Measurements from ENCODE around the gene PSMD8.

DNA sequence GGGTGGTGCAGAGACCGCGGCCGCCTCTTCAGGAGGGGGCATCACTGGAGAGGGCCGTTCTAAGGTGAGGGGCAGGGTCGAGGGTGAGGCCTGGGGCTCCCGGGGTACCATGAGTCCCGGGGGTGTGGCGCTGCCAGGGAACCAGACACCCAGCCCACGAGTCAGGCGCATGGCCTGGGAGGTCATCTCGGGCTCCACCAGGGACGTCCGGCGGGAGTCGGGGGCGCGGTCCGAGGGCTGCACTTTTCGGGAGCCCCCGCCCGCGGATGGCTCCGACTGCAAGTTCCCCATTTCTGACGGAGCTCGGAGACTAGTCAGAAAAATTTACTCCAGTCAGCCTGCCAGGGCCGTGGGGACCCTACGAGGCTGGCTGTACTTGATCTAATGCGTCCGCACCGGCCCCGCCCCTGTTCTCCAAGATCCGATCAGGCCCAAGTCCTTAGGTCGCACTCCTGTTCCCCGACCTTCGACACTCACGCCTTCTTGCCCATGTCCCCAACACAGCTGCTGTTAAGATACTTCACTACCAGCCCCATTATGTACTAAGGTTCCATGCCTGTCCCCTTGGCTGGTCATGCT is 12.7 kb downstream of the PSMD8 start:
- TF ChIP-seq, protein P1, sequence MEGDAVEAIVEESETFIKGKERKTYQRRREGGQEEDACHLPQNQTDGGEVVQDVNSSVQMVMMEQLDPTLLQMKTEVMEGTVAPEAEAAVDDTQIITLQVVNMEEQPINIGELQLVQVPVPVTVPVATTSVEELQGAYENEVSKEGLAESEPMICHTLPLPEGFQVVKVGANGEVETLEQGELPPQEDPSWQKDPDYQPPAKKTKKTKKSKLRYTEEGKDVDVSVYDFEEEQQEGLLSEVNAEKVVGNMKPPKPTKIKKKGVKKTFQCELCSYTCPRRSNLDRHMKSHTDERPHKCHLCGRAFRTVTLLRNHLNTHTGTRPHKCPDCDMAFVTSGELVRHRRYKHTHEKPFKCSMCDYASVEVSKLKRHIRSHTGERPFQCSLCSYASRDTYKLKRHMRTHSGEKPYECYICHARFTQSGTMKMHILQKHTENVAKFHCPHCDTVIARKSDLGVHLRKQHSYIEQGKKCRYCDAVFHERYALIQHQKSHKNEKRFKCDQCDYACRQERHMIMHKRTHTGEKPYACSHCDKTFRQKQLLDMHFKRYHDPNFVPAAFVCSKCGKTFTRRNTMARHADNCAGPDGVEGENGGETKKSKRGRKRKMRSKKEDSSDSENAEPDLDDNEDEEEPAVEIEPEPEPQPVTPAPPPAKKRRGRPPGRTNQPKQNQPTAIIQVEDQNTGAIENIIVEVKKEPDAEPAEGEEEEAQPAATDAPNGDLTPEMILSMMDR (IDR thresholded peaks at IDR 0.05; ENCODE audit: insufficient read depth, low read depth, low read length) = no peak
- no peak for TF ChIP-seq EZH2 (IDR thresholded peaks at IDR 0.05; ENCODE audit: insufficient read depth, low read length)

Data from astrocyte (in vitro differentiated cells and primary cell).